A673 (cell line): ENCODE measurements around the gene BGN. TPM values are rescaled to one million over a fixed set of nuclear protein-coding genes. Genes with fewer than 3 reads are reported as not detected.

Experiments used
- BruUV-seq: library from RNA; stranded (reverse); fragments of 400-500 nt; replicated peaks from 2 replicates; lab custom pipeline; 2021; lab: Mats Ljungman, UMichigan
- CTCF ChIA-PET: fragments of 300-600 bp; sonication (Branson Sonifier 250); formaldehyde crosslinking; loops from one replicate; lab custom pipeline; 2022; ENCODE audit warnings: antibody characterized with exemption; lab: Charles Lee
- POLR2A ChIA-PET: fragments of 300-600 bp; sonication (Branson Sonifier 250); formaldehyde crosslinking; loops from one replicate; lab custom pipeline; 2022; ENCODE audit warnings: antibody characterized with exemption; ENCODE audit not compliant: low non-redundant PET; lab: Charles Lee
- DNase-seq: peaks from one replicate; pipeline ENCODE4 v3.0.0-alpha.2; 2015; ENCODE audit warnings: low spot score
- H3K27ac ChIP-seq: fragments of 200-600 bp; sonication (generic); 2 replicates; pipeline ENCODE4 v1.5.1; 2016; ENCODE audit warnings: mixed run types, low read depth, mild to moderate bottlenecking, mixed read lengths, antibody characterized with exemption, low read length; ENCODE audit not compliant: poor library complexity, severe bottlenecking
- H3K27me3 ChIP-seq: fragments of 200-600 bp; sonication (generic); replicated peaks from 2 replicates; pipeline ENCODE4 v1.6.1; 2017; ENCODE audit warnings: mixed run types, low read depth, mild to moderate bottlenecking, mixed read lengths, antibody characterized with exemption, low read length; ENCODE audit not compliant: insufficient read depth, poor library complexity
- H3K36me3 ChIP-seq: fragments of 200-600 bp; sonication (generic); 2 replicates; pipeline ENCODE4 v1.6.1; 2016; ENCODE audit warnings: mixed run types, mild to moderate bottlenecking, mixed read lengths, antibody characterized with exemption, low read length; ENCODE audit not compliant: insufficient read depth, poor library complexity, severe bottlenecking
- H3K4me1 ChIP-seq: fragments of 200-600 bp; sonication (generic); 2 replicates; pipeline ENCODE4 v1.6.1; 2017; ENCODE audit warnings: mixed run types, mild to moderate bottlenecking, mixed read lengths, antibody characterized with exemption, low read length; ENCODE audit not compliant: insufficient read depth, poor library complexity, severe bottlenecking
- H3K4me3 ChIP-seq: fragments of 200-600 bp; sonication (generic); 2 replicates; pipeline ENCODE4 v1.5.1; 2016; ENCODE audit warnings: low read depth, mixed run types, mild to moderate bottlenecking, mixed read lengths, low read length; ENCODE audit not compliant: poor library complexity, severe bottlenecking
- H3K9me3 ChIP-seq: fragments of 200-600 bp; sonication (generic); 2 replicates; pipeline ENCODE4 v1.6.1; 2016; ENCODE audit warnings: mixed run types, low read depth, mild to moderate bottlenecking, mixed read lengths, antibody characterized with exemption, low read length; ENCODE audit not compliant: poor library complexity, severe bottlenecking
- CTCF ChIP-seq: fragments of 300-800, 200-600 bp; sonication (generic); conservative IDR thresholded peaks from 2 replicates; pipeline ENCODE4 v1.5.1; 2017; ENCODE audit warnings: low read depth, mild to moderate bottlenecking, antibody characterized with exemption, low read length, moderate library complexity, mixed read lengths
- EZH2 ChIP-seq: fragments of 200-600 bp; sonication (generic); IDR thresholded peaks from 2 replicates; pipeline ENCODE4 v1.6.1; 2017; ENCODE audit warnings: borderline replicate concordance, low read depth, mild to moderate bottlenecking, mixed read lengths, antibody characterized with exemption, low read length; ENCODE audit not compliant: poor library complexity, severe bottlenecking
- intact Hi-C: fragments of 100-400 bp; cut with micrococcal nuclease; formaldehyde crosslinking; loops from one replicate; pipeline ENCODE4 v1.10.0; 2022; ENCODE audit not compliant: unreplicated experiment
- total RNA-seq: library from RNA; stranded (reverse); gene quantifications from 2 replicates; pipeline ENCODE4 v1.2.3, GENCODE V29; 2021

BGN gene
- total RNA-seq, 1 experiment from 2014 or later, result 51.8 TPM

DNA sequence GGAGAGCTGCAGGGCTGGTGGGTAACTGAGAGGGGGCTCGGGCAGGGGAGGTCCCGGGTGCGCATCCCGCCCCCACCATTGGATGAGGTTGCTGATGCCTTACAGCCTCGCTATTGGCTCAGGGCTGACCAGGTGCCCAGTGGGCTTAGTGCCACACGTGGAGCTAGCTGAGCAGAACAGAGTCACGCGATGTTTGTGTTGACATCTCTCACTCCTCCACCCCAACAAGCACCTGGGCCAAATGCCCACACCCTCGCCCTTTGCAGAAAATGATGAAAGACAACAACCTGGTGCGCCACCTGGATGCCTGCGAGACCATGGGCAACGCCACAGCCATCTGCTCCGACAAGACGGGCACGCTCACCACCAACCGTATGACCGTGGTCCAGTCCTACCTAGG, 54.5 kb downstream of the BGN start:
- Histone ChIP-seq H3K4me1 (no peaks in the 10 kb centered on the region), H3K9me3 (no peaks in the 10 kb centered on the region), H3K4me3 (no peak overlapping the region), H3K27ac (no peak overlapping the region), H3K36me3 (no peaks in the 10 kb centered on the region), H3K27me3 (no peaks in the 10 kb centered on the region)
- no peak for TF ChIP-seq EZH2
- TF ChIP-seq CTCF, result no peak
- CTCF ChIA-PET, result interaction anchor here (1.4 kb wide), 1 partner anchor 10 kb away, joined by 4 read pairs; no protein-coding TSS in a partner anchor
- POLR2A ChIA-PET, result no interaction called here
- no TSS peak for BruUV-seq
- no peak for DNase-seq
- intact Hi-C loops, result no loop called here

GRCh38 chrX:153549807-153550206, 55.0 kb downstream of the BGN start:
- Histone ChIP-seq H3K4me1 (no peaks in the 10 kb centered on the region), H3K27ac (no peak overlapping the region), H3K36me3 (no peaks in the 10 kb centered on the region), H3K27me3 (no peaks in the 10 kb centered on the region), H3K9me3 (no peaks in the 10 kb centered on the region), H3K4me3 (no peak overlapping the region)
- POLR2A ChIA-PET, result no interaction called here
- TF ChIP-seq CTCF (no peak; the same call in 1 of the 2 replicates), EZH2 (no peak)
- intact Hi-C loops, result loop anchor here (10.0 kb wide), 1 partner anchor 405 kb away; no protein-coding TSS in a partner anchor
- BruUV-seq, result no TSS peak
- no peak for DNase-seq
- CTCF ChIA-PET, result interaction anchor here (1.4 kb wide), 1 partner anchor 11 kb away, joined by 4 read pairs; no protein-coding TSS in a partner anchor

DNA sequence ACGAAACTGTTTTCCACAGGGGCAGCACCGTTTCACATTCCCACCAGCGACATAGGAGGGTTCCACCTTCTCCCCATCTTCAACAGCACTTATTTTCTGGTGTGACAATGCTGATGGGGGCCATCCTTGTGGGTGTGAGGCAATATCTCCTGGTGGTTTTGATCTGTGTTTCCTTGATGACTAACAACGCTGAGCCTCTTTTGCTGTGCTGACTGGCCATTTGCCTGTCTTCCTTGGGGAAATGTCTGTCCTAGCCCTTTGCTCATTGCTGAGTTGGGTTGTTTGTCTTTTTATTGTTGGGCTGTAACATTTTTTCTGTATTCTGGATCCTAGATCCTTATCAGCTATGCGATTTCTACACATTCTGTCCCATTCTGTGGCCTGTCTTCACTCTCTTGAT, 56.4 kb downstream of the BGN start:
- Histone ChIP-seq H3K9me3 (no peaks in the 10 kb centered on the region), H3K4me3 (no peak overlapping the region), H3K36me3 (no peaks in the 10 kb centered on the region), H3K27me3 (no peaks in the 10 kb centered on the region), H3K4me1 (no peaks in the 10 kb centered on the region), H3K27ac (no peak overlapping the region)
- no peak for DNase-seq
- TF ChIP-seq EZH2, result no peak
- no peak for TF ChIP-seq CTCF
- no TSS peak for BruUV-seq
- CTCF ChIA-PET, result no interaction called here
- POLR2A ChIA-PET, result no interaction called here
- intact Hi-C loops, result loop anchor here (10.0 kb wide), 1 partner anchor 404 kb away; no protein-coding TSS in a partner anchor
